Upper lobe of left lung (tissue), 4 donors: ENCODE data around the gene SCFD2.

Experiments used
- CTCF ChIP-seq, 6 experiments: fragments of 450-650 bp in 4 of 6; fragments of 200-600 bp in 2 of 6; sonication (generic) in 2 of 6; IDR thresholded peaks; one replicate each; pipeline ENCODE4 v1.5.1; 2016 to 2019; ENCODE audit warnings: antibody characterized with exemption in 6 of 6
- EP300 ChIP-seq, 4 donors: sonication (generic); formaldehyde crosslinking; IDR thresholded peaks; one replicate each; pipeline ENCODE4 v1.5.1; 2017; ENCODE audit warnings: antibody characterized with exemption in 4 of 4, control low read depth in 2 of 4
- POLR2A ChIP-seq, 4 donors: fragments of 450-650 bp; IDR thresholded peaks; one replicate each; pipeline ENCODE4 v1.5.1; 2016 to 2017; ENCODE audit warnings: antibody characterized with exemption in 4 of 4, mild to moderate bottlenecking in 2 of 4
- POLR2AphosphoS5 ChIP-seq, 2 donors: sonication (generic); formaldehyde crosslinking; IDR thresholded peaks; one replicate each; pipeline ENCODE4 v1.5.1; 2017; ENCODE audit warnings: antibody characterized with exemption in 2 of 2

- TF ChIP-seq CTCF (IDR thresholded peaks at IDR 0.05) (no peak), EP300 (IDR thresholded peaks at IDR 0.05) (no peak), POLR2AphosphoS5 (IDR thresholded peaks at IDR 0.05) (no peak), POLR2A (IDR thresholded peaks at IDR 0.05) (no peak)
Measured at GRCh38 chr4:52862639-52863161, 503.2 kb downstream of the SCFD2 start.
